SK-N-SH (cell line): ENCODE data around the gene KCNK5. TPM values are rescaled to one million over a fixed set of nuclear protein-coding genes. Genes with fewer than 3 reads are reported as not detected.
A peak's percentile ranks its signal among the peaks of the same experiment; 100 is the strongest.

ENCODE experiments used
- CTCF ChIA-PET: fragments of 300-600, 350-600 bp; formaldehyde crosslinking; extraction: SDS; loops from one replicate; lab custom pipeline; 2021; lab: Yijun Ruan, JAX
- POLR2A ChIA-PET: fragments of 350-600 bp; sonication (Branson Sonifier 250); formaldehyde crosslinking; extraction: SDS; loops from one replicate; lab custom pipeline; 2020; ENCODE audit warnings: antibody characterized with exemption, inconsistent platforms; lab: Yijun Ruan, JAX
- DNase-seq: peaks from one replicate; pipeline ENCODE4 v3.0.0; 2012
- H2AFZ ChIP-seq: fragments of 200-600 bp; sonication (generic); 2 replicates; pipeline ENCODE4 v1.8.1; 2016; ENCODE audit warnings: antibody characterized with exemption, mild to moderate bottlenecking, low read depth
- H3F3A ChIP-seq: fragments of 200-600 bp; sonication (generic); replicated peaks from 2 replicates; pipeline ENCODE3; 2016; ENCODE audit warnings: antibody characterized with exemption, mild to moderate bottlenecking; ENCODE audit not compliant: insufficient read depth
- H3K27ac ChIP-seq, 2 experiments: fragments of 200-500 bp in 1 of 2; fragments of 200-600 bp in 1 of 2; sonication (Bioruptor generic) in 1 of 2; sonication (generic), shearing (Covaris generic) in 1 of 2; 2 replicates each; pipeline versions ENCODE4 v1.5.1 to v1.6.1; 2014 to 2016; ENCODE audit warnings: low read depth in 2 of 2, inconsistent platforms in 1 of 2, low read length in 1 of 2, mild to moderate bottlenecking in 1 of 2, mixed read lengths in 1 of 2
- H3K27me3 ChIP-seq: fragments of 200-600 bp; sonication (generic), shearing (Covaris generic); 2 replicates; pipeline ENCODE4 v1.6.1; 2016; ENCODE audit warnings: mixed run types; ENCODE audit not compliant: insufficient read depth
- H3K36me3 ChIP-seq, 2 experiments: fragments of 200-500 bp in 1 of 2; fragments of 200-600 bp in 1 of 2; sonication (Bioruptor generic) in 1 of 2; sonication (generic) in 1 of 2; replicated peaks in 1 of 2; 2 replicates each; pipeline versions ENCODE3 to v1.5.1; 2014 to 2016; ENCODE audit warnings: low read length in 1 of 2, mild to moderate bottlenecking in 1 of 2; ENCODE audit not compliant: insufficient read depth in 2 of 2, control insufficient read depth in 1 of 2
- H3K4me1 ChIP-seq, 2 experiments: fragments of 200-500 bp in 1 of 2; fragments of 200-600 bp in 1 of 2; sonication (Bioruptor generic) in 1 of 2; sonication (generic), shearing (Covaris generic) in 1 of 2; 2 replicates each; pipeline versions ENCODE4 v1.5.1 to v1.6.1; 2014 to 2016; ENCODE audit warnings: low read depth in 1 of 2, low read length in 1 of 2, mixed run types in 1 of 2; ENCODE audit not compliant: insufficient read depth in 2 of 2, control insufficient read depth in 1 of 2
- H3K4me2 ChIP-seq: fragments of 200-600 bp; sonication (generic), shearing (Covaris generic); 2 replicates; pipeline ENCODE4 v1.6.1; 2017; ENCODE audit warnings: mixed run types
- H3K4me3 ChIP-seq, 2 experiments: fragments of 200-500 bp in 1 of 2; fragments of 200-600 bp in 1 of 2; sonication (Bioruptor generic) in 1 of 2; sonication (generic), shearing (Covaris generic) in 1 of 2; 2 replicates each; pipeline versions ENCODE4 v1.5.1 to v1.8.1; 2014 to 2016; ENCODE audit warnings: low read depth in 2 of 2, inconsistent platforms in 1 of 2, low read length in 1 of 2, mild to moderate bottlenecking in 1 of 2, mixed read lengths in 1 of 2, moderate library complexity in 1 of 2
- H3K79me2 ChIP-seq: fragments of 200-600 bp; sonication (generic); 2 replicates; pipeline ENCODE4 v1.8.1; 2017; ENCODE audit warnings: mild to moderate bottlenecking; ENCODE audit not compliant: insufficient read depth
- H3K9ac ChIP-seq: fragments of 200-600 bp; sonication (generic); 2 replicates; pipeline ENCODE4 v1.6.1; 2017; ENCODE audit warnings: mixed run types
- H3K9me2 ChIP-seq: fragments of 200-600 bp; sonication (generic); 2 replicates; pipeline ENCODE4 v1.6.1; 2017; ENCODE audit warnings: mixed run types
- H3K9me3 ChIP-seq: fragments of 200-600 bp; sonication (generic); 2 replicates; pipeline ENCODE4 v1.6.1; 2017; ENCODE audit warnings: mixed run types, mild to moderate bottlenecking, moderate library complexity
- H4K20me1 ChIP-seq: fragments of 200-600 bp; sonication (generic); 2 replicates; pipeline ENCODE4 v1.6.1; 2017; ENCODE audit warnings: mild to moderate bottlenecking, mixed run types; ENCODE audit not compliant: insufficient read depth
- FOXJ3 ChIP-seq: sonication (generic); formaldehyde crosslinking; IDR thresholded peaks from 2 replicates; pipeline ENCODE4 v1.5.1; 2020; ENCODE audit warnings: mild to moderate bottlenecking, missing genetic modification reagents
- GATA2 ChIP-seq: sonication (generic); formaldehyde crosslinking; IDR thresholded peaks from 2 replicates; pipeline ENCODE4 v1.5.0; 2020; ENCODE audit warnings: mild to moderate bottlenecking, missing genetic modification reagents
- NFIC ChIP-seq: IDR thresholded peaks from 2 replicates; pipeline ENCODE4 v1.4.0; 2012; ENCODE audit warnings: borderline replicate concordance
- NRF1 ChIP-seq: IDR thresholded peaks from 2 replicates; pipeline ENCODE4 v1.6.1; 2012; ENCODE audit warnings: low read depth, mild to moderate bottlenecking, low read length
- RFX5 ChIP-seq: IDR thresholded peaks from 2 replicates; pipeline ENCODE4 v1.6.1; 2012; ENCODE audit warnings: mild to moderate bottlenecking, improper control_type of control experiment, low read length
- SIN3A ChIP-seq: IDR thresholded peaks from 2 replicates; pipeline ENCODE4 v1.6.1; 2012; ENCODE audit warnings: low read depth, mild to moderate bottlenecking, low read length, moderate library complexity, borderline replicate concordance
- TAF1 ChIP-seq: IDR thresholded peaks from 2 replicates; pipeline ENCODE4 v1.6.1; 2012; ENCODE audit warnings: low read depth, mild to moderate bottlenecking, low read length, moderate library complexity, borderline replicate concordance
- TCF12 ChIP-seq: IDR thresholded peaks from 2 replicates; pipeline ENCODE4 v1.4.0; 2012
- TEAD4 ChIP-seq: IDR thresholded peaks from 2 replicates; pipeline ENCODE4 v1.4.0; 2012; ENCODE audit warnings: mild to moderate bottlenecking, borderline replicate concordance; ENCODE audit not compliant: insufficient read depth
- USF2 ChIP-seq: fragments of 150-350 bp; IDR thresholded peaks from 2 replicates; pipeline ENCODE4 v1.6.1; 2017; ENCODE audit warnings: antibody characterized with exemption, low read length, low read depth, borderline replicate concordance
- YY1 ChIP-seq: IDR thresholded peaks from 2 replicates; pipeline ENCODE4 v1.4.0; 2012; ENCODE audit warnings: low read depth, mild to moderate bottlenecking
- ZBTB33 ChIP-seq: IDR thresholded peaks from 2 replicates; pipeline ENCODE4 v1.4.0; 2012; ENCODE audit warnings: low read depth, borderline replicate concordance
- WGBS: methylation state at CpG from one replicate; pipeline ENCODE4 v1.1.6; 2017; ENCODE audit warnings: low lambda C conversion rate; 5-methylcytosine and 5-hydroxymethylcytosine counted together
- polyA plus RNA-seq, 3 experiments: library from polyadenylated mRNA; depleted of rRNA; stranded (reverse); fragments of >200 nt; gene quantifications; 2 replicates each; pipeline ENCODE4 v1.2.3, GENCODE V29; 2012

Gene KCNK5
- polyA plus RNA-seq, 1 of the 3 experiments (the other 2 are of a cell fraction), result not detected

GRCh38 chr6:39231521-39232243 lies 2.4 kb upstream of the KCNK5 start (continued):
- TF ChIP-seq NFIC, result no peak
- TF ChIP-seq USF2, result no peak
- TF ChIP-seq, all 33 proteins: peak for 0

- Histone ChIP-seq H3K9me3 (no peaks in the 10 kb centered on the region), H3K27me3 (no peaks in the 10 kb centered on the region), H4K20me1 (no peaks in the 10 kb centered on the region), H3K36me3 (no peaks in the 10 kb centered on the region), H3K4me2 (no peak overlapping the region), H3K4me3 (no peak overlapping the region), H3K27ac (no peak overlapping the region), H3K4me1 (peaks cover 0 to 8% of the 10 kb centered on the region in 2 experiments; a peak in 1 of 4 replicates), H3K79me2 (no peaks in the 10 kb centered on the region), H3F3A (no peaks in the 10 kb centered on the region), H3K9ac (no peak overlapping the region), H2AFZ (no peak overlapping the region), H3K9me2 (no peaks in the 10 kb centered on the region)
- WGBS, result 42% methylated on average over 3 of the region's 3 CpGs
- DNase-seq, result no peak
- TF ChIP-seq TEAD4, result no peak
- no peak for TF ChIP-seq RFX5
- TF ChIP-seq YY1, result no peak
- no peak for TF ChIP-seq GATA2 (CRISPR knock-in tag)
- ChIA-PET CTCF (interaction anchor here (0.8 to 3.5 kb wide), 10 partner anchors 12 to 79 kb away, joined by 3 to 22 read pairs (median 4); no protein-coding TSS in a partner anchor), POLR2A (no interaction called here)
These were observed 1.4 kb upstream of the KCNK5 start for GRCh38 chr6:39230654-39231035.

GRCh38 chr6:39228111-39228971 lies 934 bp downstream of the KCNK5 start:
- CTCF ChIA-PET, result interaction anchor here (0.7 to 3.5 kb wide), 3 partner anchors 9 to 75 kb away, joined by 3 to 22 read pairs (median 5); no protein-coding TSS in a partner anchor
- H3K9ac ChIP-seq, result no peak overlapping the region
- POLR2A ChIA-PET, result no interaction called here
- TF ChIP-seq YY1 (no peak), SIN3A (no peak), TAF1 (no peak), FOXJ3 (CRISPR knock-in tag) (no peak), TCF12 (no peak), NRF1 (no peak), ZBTB33 (no peak)
- TF ChIP-seq, all 33 proteins: peak for 0
- H3K36me3 ChIP-seq, result no peaks in the 10 kb centered on the region
- DNase-seq, result peak; percentile 34
- no peaks in the 10 kb centered on the region for H3K9me2 ChIP-seq
- no peaks in the 10 kb centered on the region for H3K79me2 ChIP-seq
- 86% methylated on average over 35 of the region's 41 CpGs for WGBS
- H3K4me3 ChIP-seq, result peak overlapping the region in 1 of 2 experiments; percentile 44; a peak in 1 of 4 replicates
- no peak overlapping the region for H2AFZ ChIP-seq
- H3K4me1 ChIP-seq, result peaks cover 0 to 8% of the 10 kb centered on the region in 2 experiments; a peak in 1 of 4 replicates
- no peak overlapping the region for H3K27ac ChIP-seq
- H3F3A ChIP-seq, result no peaks in the 10 kb centered on the region
- no peaks in the 10 kb centered on the region for H3K27me3 ChIP-seq
- no peaks in the 10 kb centered on the region for H3K9me3 ChIP-seq
- H4K20me1 ChIP-seq, result no peaks in the 10 kb centered on the region
- H3K4me2 ChIP-seq, result no peak overlapping the region
